GM12892 (cell line): ENCODE data around the gene MYZAP.

ENCODE experiments used
- POLR2A ChIP-seq: IDR thresholded peaks from 2 replicates; pipeline ENCODE4 v1.6.1; 2011; ENCODE audit warnings: low read depth, low read length, control low read depth
- POLR2AphosphoS5 ChIP-seq: IDR thresholded peaks from 2 replicates; pipeline ENCODE4 v1.6.1; 2011; ENCODE audit warnings: low read depth, low read length, control low read depth
- TAF1 ChIP-seq: IDR thresholded peaks from 2 replicates; pipeline ENCODE4 v1.6.1; 2011; ENCODE audit warnings: low read depth, mild to moderate bottlenecking, control low read depth, low read length, borderline replicate concordance

DNA sequence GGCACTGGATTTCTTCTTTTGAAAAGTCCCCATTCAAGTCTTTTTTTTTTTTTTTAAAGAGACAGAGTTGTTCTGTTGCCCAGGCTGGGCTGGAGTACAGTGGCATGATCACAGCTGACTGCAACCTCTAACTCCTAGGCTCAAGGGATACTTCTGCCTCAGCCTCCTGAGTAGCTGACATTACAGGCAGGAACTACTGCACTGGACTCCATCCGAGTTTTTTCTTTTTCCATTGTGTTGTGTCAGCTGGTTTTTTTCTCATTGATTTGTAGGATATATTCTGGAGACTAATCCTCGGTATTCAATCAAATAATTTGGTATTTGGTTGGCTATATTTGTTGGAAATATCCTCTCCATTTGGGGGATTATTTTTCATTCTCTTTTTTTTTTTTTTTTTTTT, 126.6 kb downstream of the MYZAP start:
- TF ChIP-seq POLR2AphosphoS5 (no peak), POLR2A (no peak), TAF1 (no peak)
